Measurements from ENCODE around the gene ABLIM2.

DNA sequence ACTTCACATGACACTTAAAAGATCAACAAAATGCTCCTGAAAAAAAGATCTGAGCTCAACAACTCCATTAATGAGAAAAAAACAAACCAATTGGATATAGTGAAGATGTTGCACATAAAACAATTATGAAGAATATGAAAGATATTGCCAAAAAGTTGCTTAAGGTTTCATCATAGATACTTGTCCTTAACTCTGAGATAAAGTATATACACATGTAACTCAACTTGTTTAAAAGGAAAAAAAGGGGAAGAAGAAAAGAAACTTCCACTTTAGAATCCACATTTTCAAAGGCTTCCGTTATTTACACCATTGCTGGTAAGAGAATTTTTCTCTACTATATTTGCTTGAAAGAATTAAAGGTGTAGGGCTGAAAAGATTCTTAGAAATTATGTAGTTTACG is 221.6 kb downstream of the ABLIM2 start:
- TF ChIP-seq, protein P1, sequence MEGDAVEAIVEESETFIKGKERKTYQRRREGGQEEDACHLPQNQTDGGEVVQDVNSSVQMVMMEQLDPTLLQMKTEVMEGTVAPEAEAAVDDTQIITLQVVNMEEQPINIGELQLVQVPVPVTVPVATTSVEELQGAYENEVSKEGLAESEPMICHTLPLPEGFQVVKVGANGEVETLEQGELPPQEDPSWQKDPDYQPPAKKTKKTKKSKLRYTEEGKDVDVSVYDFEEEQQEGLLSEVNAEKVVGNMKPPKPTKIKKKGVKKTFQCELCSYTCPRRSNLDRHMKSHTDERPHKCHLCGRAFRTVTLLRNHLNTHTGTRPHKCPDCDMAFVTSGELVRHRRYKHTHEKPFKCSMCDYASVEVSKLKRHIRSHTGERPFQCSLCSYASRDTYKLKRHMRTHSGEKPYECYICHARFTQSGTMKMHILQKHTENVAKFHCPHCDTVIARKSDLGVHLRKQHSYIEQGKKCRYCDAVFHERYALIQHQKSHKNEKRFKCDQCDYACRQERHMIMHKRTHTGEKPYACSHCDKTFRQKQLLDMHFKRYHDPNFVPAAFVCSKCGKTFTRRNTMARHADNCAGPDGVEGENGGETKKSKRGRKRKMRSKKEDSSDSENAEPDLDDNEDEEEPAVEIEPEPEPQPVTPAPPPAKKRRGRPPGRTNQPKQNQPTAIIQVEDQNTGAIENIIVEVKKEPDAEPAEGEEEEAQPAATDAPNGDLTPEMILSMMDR (conservative IDR thresholded peaks at IDR 0.05), result no peak
- TF ChIP-seq ZFX (IDR thresholded peaks at IDR 0.05), result no peak

All from C4-2B (cell line).